IPS-20b (cell line): Measurements from ENCODE around the gene FOXE1.

ENCODE experiments used
- H3K27ac ChIP-seq: one replicate; pipeline ENCODE4 v1.5.1; 2013; ENCODE audit warnings: low read length
- H3K27me3 ChIP-seq: 2 replicates; pipeline ENCODE4 v1.6.1; 2013; ENCODE audit warnings: mild to moderate bottlenecking, low read length, inconsistent platforms; ENCODE audit not compliant: insufficient read depth
- H3K36me3 ChIP-seq: 2 replicates; pipeline ENCODE4 v1.6.1; 2013; ENCODE audit warnings: low read depth, mild to moderate bottlenecking, inconsistent platforms, low read length, moderate library complexity; ENCODE audit not compliant: insufficient read depth
- H3K4me1 ChIP-seq: 2 replicates; pipeline ENCODE4 v1.6.1; 2013; ENCODE audit warnings: mild to moderate bottlenecking, control low read depth, inconsistent platforms, low read length, moderate library complexity; ENCODE audit not compliant: insufficient read depth
- H3K4me3 ChIP-seq: 2 replicates; pipeline ENCODE4 v1.5.1; 2013; ENCODE audit warnings: mild to moderate bottlenecking, low read length, inconsistent platforms
- H3K9ac ChIP-seq: 2 replicates; pipeline ENCODE4 v1.6.1; 2013; ENCODE audit warnings: low read depth, mild to moderate bottlenecking, inconsistent platforms, low read length, moderate library complexity
- H3K9me3 ChIP-seq: 2 replicates; pipeline ENCODE4 v1.6.1; 2013; ENCODE audit warnings: mild to moderate bottlenecking, low read depth, low read length, inconsistent platforms; ENCODE audit not compliant: insufficient read depth

FOXE1 gene

GRCh38 chr9:97900738-97901565 lies 47.9 kb downstream of the FOXE1 start:
- no peaks in the 10 kb centered on the region for H3K9me3 ChIP-seq
- no peaks in the 10 kb centered on the region for H3K36me3 ChIP-seq
- no peaks in the 10 kb centered on the region for H3K4me1 ChIP-seq
- no peak overlapping the region for H3K4me3 ChIP-seq
- no peak overlapping the region for H3K9ac ChIP-seq
- H3K27ac ChIP-seq, result no peak overlapping the region
- H3K27me3 ChIP-seq, result no peaks in the 10 kb centered on the region

- no peak overlapping the region for H3K4me3 ChIP-seq
- H3K9ac ChIP-seq, result no peak overlapping the region
- H3K27ac ChIP-seq, result no peak overlapping the region
- H3K36me3 ChIP-seq, result no peaks in the 10 kb centered on the region
- H3K4me1 ChIP-seq, result no peaks in the 10 kb centered on the region
- H3K9me3 ChIP-seq, result no peaks in the 10 kb centered on the region
- no peaks in the 10 kb centered on the region for H3K27me3 ChIP-seq
Observed at GRCh38 chr9:97903177-97903576, 50.2 kb downstream of the FOXE1 start.

GRCh38 chr9:97904725-97905124 lies 51.7 kb downstream of the FOXE1 start:
- Histone ChIP-seq H3K27me3 (no peaks in the 10 kb centered on the region), H3K4me1 (no peaks in the 10 kb centered on the region), H3K9me3 (no peaks in the 10 kb centered on the region), H3K9ac (no peak overlapping the region), H3K36me3 (peaks cover 3% of the 10 kb centered on the region), H3K27ac (no peak overlapping the region), H3K4me3 (no peak overlapping the region)

- no peak overlapping the region for H3K9ac ChIP-seq
- peaks cover 8% of the 10 kb centered on the region for H3K36me3 ChIP-seq
Observed at GRCh38 chr9:97905228-97905627, 52.2 kb downstream of the FOXE1 start.

More at GRCh38 chr9:97905228-97905627, 52.2 kb downstream of the FOXE1 start:
- no peak overlapping the region for H3K4me3 ChIP-seq
- no peaks in the 10 kb centered on the region for H3K9me3 ChIP-seq
- no peaks in the 10 kb centered on the region for H3K4me1 ChIP-seq
- H3K27ac ChIP-seq, result no peak overlapping the region
- H3K27me3 ChIP-seq, result no peaks in the 10 kb centered on the region
